Cardiac septum (tissue), 1 donor: Measurements from ENCODE around the gene CFAP221. TPM values are rescaled to one million over a fixed set of nuclear protein-coding genes. Genes with fewer than 3 reads are reported as not detected.
"Not testable (repeated sequence)": the region's sequence is repeated elsewhere in the genome, so short reads cannot be mapped to it uniquely, and the experiment has no call there.

Experiments
- DNase-seq: peaks from one replicate; pipeline ENCODE4 v3.0.0-alpha.2; 2020; ENCODE audit warnings: low spot score
- intact Hi-C: fragments of 100-400 bp; cut with DNase I; formaldehyde crosslinking; loops from one replicate; pipeline ENCODE4 v1.14.0; 2022
- total RNA-seq: library from RNA; stranded (reverse); fragmentation: NEBNext Ultra II Directional; extraction: Animal tissue kit (Norgen Biotek cat#: 25700); gene quantifications from one replicate; pipeline ENCODE4 v1.2.1, GENCODE V29; 2021
- donor health status: DM: no; HTN: no; CAD: no.

CFAP221 gene
- total RNA-seq, 1 donor from 2014 or later = 1.2 TPM

DNA sequence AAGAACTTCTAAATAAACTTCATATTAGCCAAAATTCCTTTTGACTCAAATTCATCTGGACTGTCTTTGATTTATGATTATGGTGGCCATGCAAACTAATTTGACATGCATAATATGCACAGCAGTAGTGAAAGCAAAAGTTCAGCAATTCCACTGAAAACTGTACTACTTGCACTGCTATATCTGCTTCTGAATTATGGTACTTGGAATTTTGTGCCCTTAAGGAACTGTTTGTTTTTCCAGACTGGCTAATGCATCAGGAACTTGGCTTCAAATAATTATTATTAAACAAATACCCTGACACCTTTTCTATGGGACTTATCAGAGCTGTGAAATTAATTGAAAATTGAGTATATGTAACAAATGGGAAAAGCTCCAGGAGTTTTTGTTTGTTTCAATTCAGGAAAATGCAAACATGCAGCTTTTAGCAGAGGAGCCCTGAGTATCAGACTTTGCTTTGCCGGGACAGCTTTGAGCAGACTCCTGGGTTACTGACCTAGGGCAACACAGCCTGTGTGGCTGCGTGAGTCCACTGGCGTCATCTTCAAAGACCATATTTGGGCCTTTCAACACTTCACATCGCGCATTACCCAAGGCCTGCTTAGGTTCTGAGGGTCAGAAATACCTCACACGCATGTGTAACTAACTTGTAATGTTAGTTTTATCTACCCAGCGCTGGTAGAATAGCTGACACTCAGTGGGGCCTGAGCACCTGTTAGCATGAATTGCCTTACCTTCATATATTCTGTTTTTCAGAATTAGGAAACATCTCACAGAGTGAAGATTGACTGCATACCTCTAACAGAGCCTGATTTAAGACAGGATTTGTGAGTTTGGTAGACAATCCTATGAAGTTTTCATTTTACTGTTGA is 35.4 kb downstream of the CFAP221 start:
- no peak for DNase-seq
- intact Hi-C loops = no loop called here

- no peak for DNase-seq
- intact Hi-C loops = no loop called here
Observed at GRCh38 chr2:119580550-119581072, 36.4 kb downstream of the CFAP221 start.

DNA sequence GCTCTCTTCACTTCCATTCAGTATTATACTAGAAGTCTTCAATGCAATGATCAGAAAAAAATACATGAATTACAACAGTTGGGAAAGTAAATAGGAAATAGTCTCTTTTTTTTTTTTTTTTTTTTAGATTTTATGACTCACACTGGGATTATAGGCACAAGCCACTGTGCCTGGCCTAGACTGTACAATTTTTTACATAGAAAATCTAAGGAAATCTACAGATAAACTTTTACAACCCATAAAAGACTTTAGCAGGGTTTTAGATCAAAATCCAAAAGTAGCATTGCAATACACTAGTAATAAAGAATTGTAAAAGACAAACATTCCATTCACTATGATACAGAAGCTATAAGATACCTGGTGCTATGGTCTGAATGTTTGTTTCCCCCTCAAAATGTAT is 39.0 kb downstream of the CFAP221 start:
- DNase-seq = no peak

GRCh38 chr2:119584469-119584868 is 40.2 kb downstream of the CFAP221 start:
- intact Hi-C loops = no loop called here

More for the DNA sequence above, 39.0 kb downstream of the CFAP221 start:
- intact Hi-C loops = no loop called here

DNA sequence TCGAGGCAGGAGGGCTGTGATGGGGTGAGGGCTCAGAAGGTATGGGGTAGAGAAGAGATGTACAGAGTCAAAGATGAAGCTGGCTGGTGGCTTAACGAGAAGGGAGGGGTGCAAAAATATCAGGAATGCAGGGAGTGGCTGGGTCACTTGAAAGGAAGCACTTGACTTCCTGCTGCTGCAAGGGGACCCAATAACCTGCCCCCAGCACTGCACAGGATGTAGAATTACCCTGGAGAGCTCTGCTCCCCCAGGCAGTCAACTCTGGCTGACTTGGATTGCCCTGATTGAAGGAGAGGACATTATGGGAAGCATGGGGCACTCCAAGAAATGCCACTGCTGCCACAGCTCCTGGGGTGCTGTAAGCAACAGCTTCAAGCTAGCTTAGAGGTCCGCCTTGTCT is 41.8 kb downstream of the CFAP221 start:
- intact Hi-C loops = no loop called here
- no peak for DNase-seq

More at GRCh38 chr2:119584469-119584868, 40.2 kb downstream of the CFAP221 start:
- no peak for DNase-seq

DNA sequence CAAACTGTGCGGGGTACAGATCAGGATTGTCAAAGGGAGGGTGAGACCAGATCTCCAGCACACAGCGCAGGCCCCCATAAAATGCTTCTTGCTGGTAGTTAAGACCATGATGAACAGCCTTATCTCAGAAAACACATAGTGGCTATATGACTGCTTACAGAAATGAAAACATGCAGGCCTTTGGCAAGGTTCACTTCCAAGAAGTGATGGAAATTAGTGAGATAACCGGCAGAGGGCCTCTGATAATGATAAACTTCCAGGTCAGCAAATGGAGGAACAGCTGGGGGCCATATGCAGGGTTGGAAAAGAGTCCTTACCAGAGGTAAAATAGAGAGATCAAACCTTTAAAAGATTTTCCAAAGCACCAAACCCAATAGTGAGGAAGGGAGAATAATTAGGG is 46.6 kb downstream of the CFAP221 start:
- DNase-seq = no peak
- intact Hi-C loops = no loop called here

- no peak for DNase-seq
- intact Hi-C loops = no loop called here
Observed at GRCh38 chr2:119591523-119591922, 47.3 kb downstream of the CFAP221 start.

- DNase-seq = no peak
- intact Hi-C loops = no loop called here
Observed at GRCh38 chr2:119592436-119592835, 48.2 kb downstream of the CFAP221 start.

DNA sequence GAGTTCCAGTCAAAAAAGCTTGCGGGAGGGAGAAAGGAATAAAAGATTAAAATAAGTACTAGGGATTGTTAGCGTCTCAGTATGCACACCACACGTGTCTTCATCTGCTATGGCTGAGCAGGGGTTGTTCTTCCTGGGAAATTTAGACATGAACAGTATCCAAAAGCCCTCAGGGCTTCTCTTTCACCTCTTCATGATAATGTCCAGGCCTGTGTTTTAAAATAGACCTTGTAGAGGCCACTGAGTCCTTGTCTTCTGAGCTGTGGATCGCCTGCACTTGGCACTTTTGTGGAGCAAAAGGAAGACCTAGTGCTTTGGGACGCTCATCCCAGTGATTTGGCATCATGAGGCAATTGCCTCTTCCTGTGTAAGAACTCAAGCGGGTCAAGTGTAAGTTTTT is 52.4 kb downstream of the CFAP221 start:
- DNase-seq = no peak
- intact Hi-C loops = no loop called here

- intact Hi-C loops = no loop called here
- DNase-seq = no peak
Observed at GRCh38 chr2:119598596-119599263, 54.5 kb downstream of the CFAP221 start.

DNA sequence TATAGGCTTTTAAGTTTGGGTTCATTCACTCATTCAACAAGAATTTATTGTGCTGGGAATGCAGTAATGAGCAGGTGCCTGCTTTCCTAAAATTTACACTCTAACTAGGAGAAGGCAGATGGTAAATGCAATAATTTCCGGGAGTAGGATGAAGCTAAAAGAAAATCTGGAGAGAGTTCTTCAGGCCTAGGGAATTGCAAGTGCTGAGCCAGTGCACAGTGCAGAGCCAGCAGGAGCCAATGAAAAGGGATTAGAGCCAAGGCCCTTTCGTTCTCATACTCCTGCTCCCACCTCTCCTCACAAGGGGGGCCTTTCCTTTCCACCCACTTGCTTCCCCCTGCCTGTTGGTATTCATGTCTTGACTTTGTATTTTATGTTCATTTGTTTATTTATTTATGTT is 55.1 kb downstream of the CFAP221 start:
- no peak for DNase-seq
- intact Hi-C loops = no loop called here

- intact Hi-C loops = no loop called here
- DNase-seq = no peak
Observed at GRCh38 chr2:119605096-119605495, 60.8 kb downstream of the CFAP221 start.

DNA sequence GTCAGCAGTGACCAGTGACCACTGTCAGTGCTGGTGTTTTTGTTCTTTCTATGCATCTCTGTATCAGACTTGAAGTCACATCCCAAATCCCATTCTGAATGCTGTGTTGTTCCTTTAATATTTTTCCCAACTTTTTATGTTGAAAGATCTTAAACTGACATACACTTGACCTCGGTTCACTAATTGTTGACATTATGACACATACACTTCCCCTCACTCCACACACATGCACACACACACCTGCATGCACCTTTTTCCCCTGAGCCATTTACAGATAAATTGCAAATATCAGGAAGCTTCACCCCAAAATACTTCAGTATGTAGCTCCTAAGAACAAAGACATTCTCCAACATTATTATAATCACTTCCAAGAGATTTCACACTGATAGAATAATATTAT is 62.4 kb downstream of the CFAP221 start:
- no peak for DNase-seq
- intact Hi-C loops = no loop called here

DNA sequence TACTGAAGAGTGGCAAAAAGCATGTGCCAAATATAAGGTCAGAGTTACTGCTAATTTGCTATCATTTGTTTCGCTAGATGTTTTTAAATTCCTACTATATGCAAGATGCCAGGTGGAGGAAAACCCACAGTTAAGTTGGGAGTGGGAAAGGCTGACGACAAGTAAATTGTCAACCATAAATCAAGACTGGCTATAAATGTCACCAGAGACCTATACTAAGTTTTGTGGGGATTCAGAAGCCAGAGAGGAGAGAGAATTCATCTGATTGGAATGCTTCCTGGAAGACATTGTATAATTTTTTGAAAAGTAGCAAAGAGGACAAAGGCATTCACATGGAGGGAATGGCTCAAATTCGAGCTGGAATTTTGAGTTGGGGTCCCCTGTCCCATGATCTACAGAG is 64.3 kb downstream of the CFAP221 start:
- no peak for DNase-seq
- intact Hi-C loops = no loop called here

GRCh38 chr2:119609337-119609736 is 65.1 kb downstream of the CFAP221 start:
- intact Hi-C loops = no loop called here
- no peak for DNase-seq

GRCh38 chr2:119614140-119614539 is 69.9 kb downstream of the CFAP221 start:
- not testable (repeated sequence) for DNase-seq

GRCh38 chr2:119616421-119616820 is 72.2 kb downstream of the CFAP221 start:
- intact Hi-C loops = no loop called here
- no peak for DNase-seq

More at GRCh38 chr2:119614140-119614539, 69.9 kb downstream of the CFAP221 start:
- intact Hi-C loops = not testable (repeated sequence)

- intact Hi-C loops = no loop called here
- DNase-seq = no peak
Observed at GRCh38 chr2:119617455-119617854, 73.2 kb downstream of the CFAP221 start.

- intact Hi-C loops, DNase-seq: not testable (repeated sequence)
Observed at GRCh38 chr2:119618725-119619124, 74.5 kb downstream of the CFAP221 start.

- intact Hi-C loops = no loop called here
- no peak for DNase-seq
Observed at GRCh38 chr2:119625226-119625625, 81.0 kb downstream of the CFAP221 start.
